Progenitor cell of endocrine pancreas (in vitro differentiated cells): Measurements from ENCODE around the gene UBA52. TPM values are rescaled to one million over a fixed set of nuclear protein-coding genes. Genes with fewer than 3 reads are reported as not detected.

Experiments used
- DNase-seq: peaks from one replicate; pipeline ENCODE4 v3.0.0; 2021; ENCODE audit warnings: low spot score; ENCODE audit not compliant: unreplicated experiment
- H3K27ac Mint-ChIP-seq: 2 replicates; pipeline ENCODE4 v1.8.0; 2021; ENCODE audit warnings: mild to moderate bottlenecking, moderate library complexity, mixed read lengths
- H3K27me3 Mint-ChIP-seq: 2 replicates; pipeline ENCODE4 v1.8.0; 2021; ENCODE audit warnings: mixed read lengths
- H3K36me3 Mint-ChIP-seq: 2 replicates; pipeline ENCODE4 v1.8.0; 2022; ENCODE audit warnings: mixed read lengths; ENCODE audit not compliant: insufficient read depth
- H3K4me1 Mint-ChIP-seq: 2 replicates; pipeline ENCODE4 v1.8.0; 2021; ENCODE audit warnings: low read depth, mixed read lengths
- H3K4me3 Mint-ChIP-seq: 2 replicates; pipeline ENCODE4 v1.8.0; 2021; ENCODE audit warnings: low read depth, mild to moderate bottlenecking, moderate library complexity, mixed read lengths
- H3K9me3 Mint-ChIP-seq: 2 replicates; pipeline ENCODE4 v1.8.0; 2021; ENCODE audit warnings: low read depth, mixed read lengths
- CTCF ChIP-seq: fragments of 200-600 bp; sonication (generic); IDR thresholded peaks from one replicate; pipeline ENCODE4 v1.5.0; 2021; ENCODE audit warnings: antibody characterized with exemption, mild to moderate bottlenecking; ENCODE audit not compliant: unreplicated experiment
- total RNA-seq: library from RNA; stranded (reverse); gene quantifications from 2 replicates; pipeline ENCODE4 v1.2.1, GENCODE V29; 2021

UBA52 gene
- total RNA-seq, 1 donor from 2014 or later: 968 TPM

DNA sequence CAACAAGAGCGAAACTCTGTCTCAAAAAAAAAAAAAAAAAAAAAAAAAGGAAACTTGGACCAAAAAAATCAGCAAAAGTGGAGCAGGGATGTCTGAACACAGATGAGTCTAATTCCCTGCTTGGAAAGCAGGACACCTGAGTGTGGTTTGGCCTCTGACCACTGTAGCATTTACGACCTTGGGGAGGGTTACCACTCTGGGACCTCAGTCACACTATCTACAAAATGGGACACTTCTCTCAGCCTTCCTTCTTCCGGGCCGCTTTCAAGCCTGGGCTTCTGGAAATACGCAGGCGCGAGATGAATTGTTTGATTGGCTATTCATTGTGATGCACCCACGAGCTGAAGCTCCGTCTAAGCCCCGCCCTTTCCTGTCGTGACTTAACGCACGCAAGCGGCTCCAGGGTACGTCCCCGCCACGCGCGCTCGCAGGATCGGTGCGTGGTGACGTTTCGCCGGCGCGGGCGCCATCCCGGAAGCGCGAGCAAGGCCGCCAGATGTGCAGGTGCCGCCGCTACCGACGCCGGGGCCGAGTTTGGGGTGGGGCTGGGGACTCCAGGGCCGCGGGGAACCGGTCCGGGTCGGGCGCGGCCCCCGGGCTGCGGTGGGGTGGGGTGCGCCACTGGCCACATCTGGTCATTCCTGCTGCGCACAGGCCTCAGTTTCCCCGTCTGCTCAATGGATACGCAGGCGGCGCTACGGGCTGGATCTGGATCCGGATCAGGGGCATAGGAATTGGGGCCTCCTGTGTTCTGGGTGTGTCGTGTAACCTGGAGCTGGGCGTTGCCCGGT lies 14.1 kb upstream of the UBA52 start, which contains the start of gene KXD1:
TSS of gene KXD1 (plus strand) at position 460 of the 791 bp plus-strand sequence. CDS start 4,187 bp downstream, outside the sequence.
- H3K9me3 Mint-ChIP-seq: no peaks in the 10 kb centered on the region
- H3K27me3 Mint-ChIP-seq: no peaks in the 10 kb centered on the region
- H3K4me3 Mint-ChIP-seq: peak within 1 kb of the TSS; percentile 84
- H3K36me3 Mint-ChIP-seq: no peaks in the 10 kb centered on the region
- peak; percentile 70 for DNase-seq
- peaks cover 5% of the 10 kb centered on the region for H3K4me1 Mint-ChIP-seq
- TF ChIP-seq CTCF: no peak
- H3K27ac Mint-ChIP-seq: peak within 1 kb of the TSS; percentile 92

DNA sequence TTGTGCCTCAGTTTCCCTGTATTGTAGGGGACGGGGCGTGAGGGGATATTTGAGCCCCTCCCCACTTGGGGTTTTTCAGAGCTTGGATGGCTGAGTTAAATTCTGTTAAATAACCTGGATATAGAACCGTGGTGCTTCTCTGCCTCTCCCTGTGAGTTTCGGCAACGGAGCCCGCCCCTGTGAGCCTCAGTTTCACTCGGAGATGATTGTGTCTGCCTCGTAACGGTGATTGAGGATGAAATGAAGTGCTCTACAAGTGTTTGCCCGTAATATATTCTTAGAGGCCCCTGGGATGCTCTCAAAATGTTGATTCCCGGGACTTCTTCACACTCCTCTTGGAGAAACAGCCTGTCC lies 13.5 kb upstream of the UBA52 start:
- Mint-ChIP-seq H3K4me3 (peak overlapping the region; percentile 84), H3K27me3 (no peaks in the 10 kb centered on the region), H3K27ac (peak overlapping the region; percentile 73), H3K36me3 (no peaks in the 10 kb centered on the region), H3K4me1 (peaks cover 5% of the 10 kb centered on the region), H3K9me3 (no peaks in the 10 kb centered on the region)
- no peak for DNase-seq
- no peak for TF ChIP-seq CTCF

DNA sequence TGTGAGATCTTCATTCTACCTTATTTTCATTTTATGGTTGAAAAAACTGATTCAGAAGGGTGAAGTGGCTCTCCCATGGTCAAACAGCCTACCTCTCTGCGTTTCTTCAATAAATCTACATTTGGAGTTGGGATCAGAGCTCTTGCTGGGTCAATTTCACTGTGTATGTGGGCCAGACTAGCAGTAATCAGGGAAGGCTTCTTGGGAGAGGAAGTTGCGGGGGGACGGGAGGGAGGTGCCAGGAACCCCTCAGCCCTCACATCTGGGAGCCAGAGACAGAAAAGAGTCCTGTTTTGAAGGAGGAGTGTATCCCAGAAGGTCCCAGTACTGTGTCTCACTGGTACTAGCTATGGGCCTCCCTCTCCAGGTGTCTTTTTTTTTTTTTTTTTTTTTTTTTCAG lies 13.1 kb upstream of the UBA52 start:
- Mint-ChIP-seq H3K27me3 (no peaks in the 10 kb centered on the region), H3K4me1 (peaks cover 5% of the 10 kb centered on the region), H3K27ac (peak overlapping the region; percentile 73), H3K9me3 (no peaks in the 10 kb centered on the region), H3K36me3 (no peaks in the 10 kb centered on the region), H3K4me3 (peak overlapping the region; percentile 84)
- no peak for DNase-seq
- no peak for TF ChIP-seq CTCF

DNA sequence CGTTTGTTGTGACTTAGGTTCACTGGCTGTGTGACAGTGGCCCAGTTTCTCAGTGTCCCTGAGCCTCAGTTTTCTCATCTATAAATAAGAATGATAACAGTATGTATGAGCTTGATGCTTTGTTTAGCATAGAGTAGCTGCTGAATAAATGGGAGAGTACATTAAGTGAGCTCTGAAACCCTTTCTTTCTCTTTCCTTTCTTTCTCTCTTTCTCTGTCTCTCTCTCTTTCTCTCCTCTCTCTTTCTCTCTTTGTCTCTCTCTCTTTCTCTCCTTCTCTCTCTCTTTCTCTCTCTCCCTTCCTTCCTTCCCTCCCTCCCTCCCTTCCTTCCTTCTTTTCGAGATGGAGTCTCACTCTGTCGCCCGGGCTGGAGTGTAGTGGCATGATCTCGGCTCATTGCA lies 12.0 kb upstream of the UBA52 start:
- no peak for TF ChIP-seq CTCF
- DNase-seq: no peak
- H3K9me3 Mint-ChIP-seq: no peaks in the 10 kb centered on the region
- no peaks in the 10 kb centered on the region for H3K27me3 Mint-ChIP-seq
- H3K4me3 Mint-ChIP-seq: no peak overlapping the region
- peaks cover 2% of the 10 kb centered on the region for H3K36me3 Mint-ChIP-seq
- H3K27ac Mint-ChIP-seq: no peak overlapping the region
- peaks cover 5% of the 10 kb centered on the region for H3K4me1 Mint-ChIP-seq

GRCh38 chr19:18562086-18562485 lies 9.6 kb upstream of the UBA52 start:
- TF ChIP-seq CTCF: no peak
- Mint-ChIP-seq H3K36me3 (peaks cover 6% of the 10 kb centered on the region), H3K4me3 (no peak overlapping the region), H3K9me3 (no peaks in the 10 kb centered on the region), H3K27me3 (no peaks in the 10 kb centered on the region), H3K4me1 (peaks cover 5% of the 10 kb centered on the region), H3K27ac (no peak overlapping the region)
- no peak for DNase-seq
